Tibial artery (tissue), 4 donors: Measurements from ENCODE around the gene RFWD3.
A peak's percentile ranks its signal among the peaks of the same experiment; 100 is the strongest.

Experiments
- DNase-seq, 2 donors: peaks; one replicate each; pipeline ENCODE4 v3.0.0-alpha.2; 2019
- H3K27ac ChIP-seq, 2 donors: fragments of 200-600 bp; sonication (generic) in 1 of 2; 1 replicate in 1 of 2; 2 replicates in 1 of 2; pipeline ENCODE4 v1.5.1; 2018 to 2019; ENCODE audit warnings: mild to moderate bottlenecking in 1 of 2
- H3K27me3 ChIP-seq, 2 donors: fragments of 200-600 bp; sonication (generic) in 1 of 2; one replicate each; pipeline versions ENCODE4 v1.5.1 to v1.6.0; 2016 to 2019
- H3K36me3 ChIP-seq, 3 donors: fragments of 200-600 bp; sonication (generic) in 2 of 3; one replicate each; pipeline ENCODE4 v1.5.1; 2016 to 2019; ENCODE audit warnings: mild to moderate bottlenecking in 2 of 3
- H3K4me1 ChIP-seq, 4 donors: fragments of 200-600 bp; sonication (generic) in 2 of 4; 1 replicate in 3 of 4; 2 replicates in 1 of 4; pipeline ENCODE4 v1.5.1; 2016 to 2019
- H3K4me3 ChIP-seq, 2 donors: fragments of 200-600 bp; sonication (generic) in 1 of 2; 1 replicate in 1 of 2; 2 replicates in 1 of 2; pipeline ENCODE4 v1.5.1; 2018 to 2019; ENCODE audit warnings: mild to moderate bottlenecking in 2 of 2
- H3K9me3 ChIP-seq, 3 donors: fragments of 200-600 bp; sonication (generic) in 1 of 3; one replicate each; pipeline ENCODE4 v1.5.1; 2016 to 2019
- CTCF ChIP-seq, 2 experiments: fragments of 200-600 bp in 1 of 2; fragments of 450-650 bp in 1 of 2; IDR thresholded peaks; one replicate each; pipeline ENCODE4 v1.5.1; 2017 to 2019; ENCODE audit warnings: antibody characterized with exemption in 2 of 2, mild to moderate bottlenecking in 1 of 2, moderate library complexity in 1 of 2
- intact Hi-C: fragments of 100-400 bp; cut with DNase I; formaldehyde crosslinking; loops from one replicate; pipeline ENCODE4 v1.15.0; 2023; ENCODE audit warnings: low total_unique reads

RFWD3 gene

GRCh38 chr16:74596586-74596985, 70.1 kb downstream of the RFWD3 start:
- Histone ChIP-seq H3K4me3 (no peak overlapping the region), H3K4me1 (peaks cover 0 to 27% (median 9%) of the 10 kb centered on the region in 4 donors), H3K27ac (no peak overlapping the region), H3K36me3 (peaks cover 0 to 13% (median 0%) of the 10 kb centered on the region in 3 donors), H3K9me3 (no peaks in the 10 kb centered on the region), H3K27me3 (no peaks in the 10 kb centered on the region)
- no peak for DNase-seq
- no peak for TF ChIP-seq CTCF (IDR thresholded peaks at IDR 0.05)
- intact Hi-C loops: no loop called here

GRCh38 chr16:74592847-74593246, 73.8 kb downstream of the RFWD3 start:
- no peaks in the 10 kb centered on the region for H3K9me3 ChIP-seq
- H3K4me3 ChIP-seq: no peak overlapping the region
- peaks cover 0 to 9% (median 0%) of the 10 kb centered on the region in 3 donors for H3K36me3 ChIP-seq
- intact Hi-C loops: no loop called here
- no peaks in the 10 kb centered on the region for H3K27me3 ChIP-seq
- no peak overlapping the region for H3K27ac ChIP-seq
- H3K4me1 ChIP-seq: peaks cover 0 to 29% (median 7%) of the 10 kb centered on the region in 4 donors
- no peak for TF ChIP-seq CTCF (IDR thresholded peaks at IDR 0.05)
- DNase-seq: no peak

- no peak for TF ChIP-seq CTCF (IDR thresholded peaks at IDR 0.05)
- Histone ChIP-seq H3K27me3 (no peaks in the 10 kb centered on the region), H3K27ac (no peak overlapping the region), H3K4me1 (peaks cover 0 to 29% (median 7%) of the 10 kb centered on the region in 4 donors), H3K9me3 (no peaks in the 10 kb centered on the region), H3K4me3 (no peak overlapping the region), H3K36me3 (peaks cover 0 to 4% (median 0%) of the 10 kb centered on the region in 3 donors)
- peak in 1 of 2 donors; percentile 39 for DNase-seq
- intact Hi-C loops: no loop called here
Measured at GRCh38 chr16:74591876-74592650, 74.6 kb downstream of the RFWD3 start.

GRCh38 chr16:74586948-74587347, 79.7 kb downstream of the RFWD3 start:
- DNase-seq: no peak
- Histone ChIP-seq H3K27me3 (no peaks in the 10 kb centered on the region), H3K4me1 (peaks cover 0 to 21% (median 5%) of the 10 kb centered on the region in 4 donors), H3K27ac (no peak overlapping the region), H3K4me3 (no peak overlapping the region), H3K36me3 (no peaks in the 10 kb centered on the region), H3K9me3 (no peaks in the 10 kb centered on the region)
- TF ChIP-seq CTCF (IDR thresholded peaks at IDR 0.05): no peak
- intact Hi-C loops: no loop called here

DNA sequence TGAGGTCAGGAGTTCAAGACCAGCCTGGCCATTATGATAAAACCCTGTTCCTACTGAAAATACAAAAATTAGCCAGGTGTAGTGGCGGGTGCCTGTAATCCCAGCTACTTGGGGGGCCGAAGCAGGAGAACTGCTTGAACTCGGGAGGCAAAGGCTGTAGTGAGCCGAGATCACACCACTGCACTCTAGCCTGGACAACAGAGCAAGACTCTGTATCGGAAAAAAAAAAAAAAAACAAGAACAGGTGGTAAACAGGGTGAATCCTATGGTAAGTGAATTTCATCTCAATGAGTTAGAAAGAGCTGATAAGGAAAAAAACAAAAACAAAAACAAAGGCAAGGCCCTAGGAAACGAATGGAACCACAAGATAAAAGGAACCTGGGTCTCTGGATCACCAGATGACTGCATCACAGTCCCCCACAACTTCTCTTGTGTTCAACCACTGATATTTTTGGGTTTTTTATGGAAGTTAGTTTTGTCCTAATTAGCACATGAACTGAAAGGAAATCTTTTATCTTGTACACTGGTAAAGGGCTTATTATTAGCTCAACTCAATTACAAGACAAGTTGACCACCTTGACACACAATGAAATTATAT, 80.7 kb downstream of the RFWD3 start:
- Histone ChIP-seq H3K4me1 (peaks cover 0 to 28% (median 6%) of the 10 kb centered on the region in 4 donors), H3K9me3 (no peaks in the 10 kb centered on the region), H3K27me3 (no peaks in the 10 kb centered on the region), H3K4me3 (no peak overlapping the region), H3K36me3 (no peaks in the 10 kb centered on the region), H3K27ac (no peak overlapping the region)
- no peak for DNase-seq
- intact Hi-C loops: no loop called here
- no peak for TF ChIP-seq CTCF (IDR thresholded peaks at IDR 0.05)
